CD4-positive, alpha-beta memory T cell (primary cell): ENCODE results near the gene LSM10. TPM values are rescaled to one million over a fixed set of nuclear protein-coding genes. Genes with fewer than 3 reads are reported as not detected.
A peak's percentile ranks its signal among the peaks of the same experiment; 100 is the strongest.

ENCODE experiments used
- CTCF ChIA-PET: fragments of 350-600 bp; sonication (Branson Sonifier 250); formaldehyde crosslinking; loops from one replicate; lab custom pipeline; 2021; ENCODE audit warnings: inconsistent platforms; ENCODE audit not compliant: partially characterized antibody; lab: Charles Lee
- POLR2A ChIA-PET: fragments of 350-600 bp; sonication (Branson Sonifier 250); formaldehyde crosslinking; loops from one replicate; lab custom pipeline; 2021; ENCODE audit not compliant: partially characterized antibody; lab: Charles Lee
- DNase-seq, 5 donors: peaks; one replicate each; pipeline versions ENCODE4 v3.0.0 to v3.0.0-alpha.2; 2020 to 2022; ENCODE audit warnings: mixed read lengths in 1 of 5
- H3K27ac ChIP-seq: one replicate; pipeline ENCODE4 v1.7.0; 2013; ENCODE audit warnings: low read depth, low read length
- H3K27me3 ChIP-seq: 2 replicates; pipeline ENCODE4 v1.7.0; 2013; ENCODE audit warnings: mild to moderate bottlenecking, low read length, moderate library complexity; ENCODE audit not compliant: insufficient read depth
- H3K36me3 ChIP-seq: 2 replicates; pipeline ENCODE4 v1.7.0; 2013; ENCODE audit warnings: mild to moderate bottlenecking, low read length, moderate library complexity; ENCODE audit not compliant: insufficient read depth
- H3K4me1 ChIP-seq: 2 replicates; pipeline ENCODE4 v1.7.0; 2013; ENCODE audit warnings: mild to moderate bottlenecking, low read length, moderate library complexity; ENCODE audit not compliant: insufficient read depth
- H3K4me3 ChIP-seq, 2 donors: one replicate each; pipeline ENCODE4 v1.7.0; 2013; ENCODE audit warnings: low read length in 2 of 2, mild to moderate bottlenecking in 1 of 2
- H3K9me3 ChIP-seq, 2 donors: one replicate each; pipeline ENCODE4 v1.7.0; 2013; ENCODE audit warnings: low read length in 2 of 2, control low read depth in 1 of 2; ENCODE audit not compliant: control insufficient read depth in 1 of 2
- H3K27ac Mint-ChIP-seq, 7 donors: one replicate each; pipeline ENCODE4 v1.8.0; 2020 to 2021; ENCODE audit warnings: mixed read lengths in 7 of 7, mild to moderate bottlenecking in 6 of 7, inconsistent platforms in 3 of 7, moderate library complexity in 3 of 7
- H3K27me3 Mint-ChIP-seq, 2 donors: one replicate each; pipeline ENCODE4 v1.8.0; 2020 to 2021; ENCODE audit warnings: mixed read lengths in 2 of 2
- H3K36me3 Mint-ChIP-seq, 2 donors: one replicate each; pipeline ENCODE4 v1.8.0; 2020 to 2021; ENCODE audit warnings: mixed read lengths in 2 of 2, inconsistent platforms in 1 of 2, mild to moderate bottlenecking in 1 of 2
- H3K4me1 Mint-ChIP-seq, 4 donors: one replicate each; pipeline ENCODE4 v1.8.0; 2020 to 2021; ENCODE audit warnings: mixed read lengths in 4 of 4, mild to moderate bottlenecking in 1 of 4
- H3K4me3 Mint-ChIP-seq, 8 donors: one replicate each; pipeline ENCODE4 v1.8.0; 2020 to 2021; ENCODE audit warnings: mixed read lengths in 8 of 8, mild to moderate bottlenecking in 7 of 8, moderate library complexity in 6 of 8, inconsistent platforms in 3 of 8
- H3K9me3 Mint-ChIP-seq, 8 donors: one replicate each; pipeline ENCODE4 v1.8.0; 2020 to 2021; ENCODE audit warnings: mixed read lengths in 8 of 8, mild to moderate bottlenecking in 5 of 8, inconsistent platforms in 3 of 8, moderate library complexity in 1 of 8
- intact Hi-C: fragments of 100-400 bp; cut with micrococcal nuclease; formaldehyde crosslinking; loops from one replicate; pipeline ENCODE4 v1.15.1; 2023
- polyA plus RNA-seq, 2 donors: library from polyadenylated mRNA; unstranded; fragments of 300-500 nt; fragmentation: Illumina TruSeq; gene quantifications; one replicate each; pipeline ENCODE4 v1.2.3, GENCODE V29; 2021
- total RNA-seq, 2 experiments: library from RNA; stranded (reverse); gene quantifications; one replicate each; pipeline ENCODE4 v1.2.3, GENCODE V29; 2021

The LSM10 gene
- total and polyA plus RNA-seq, 4 experiments from 2014 or later, result 51.0 to 187 (median 82.4) TPM

- no peak overlapping the region for H3K4me3 ChIP-seq
- DNase-seq, result no peak
- H3K4me3 Mint-ChIP-seq, result peak overlapping the region in 5 of 8 donors; percentile 2 to 70 (median 53)
- peak overlapping the region; percentile 81 to 96 (median 92) for H3K27ac Mint-ChIP-seq
- H3K27me3 ChIP-seq, result no peaks in the 10 kb centered on the region
- peaks cover 44 to 67% of the 10 kb centered on the region in 2 donors for H3K36me3 Mint-ChIP-seq
- peaks cover 12% of the 10 kb centered on the region for H3K4me1 ChIP-seq
- ChIA-PET POLR2A (interaction anchor here (0.8 to 3.2 kb wide), 4 partner anchors 8 to 39 kb away, joined by 3 to 22 read pairs (median 4); partner anchors contain the start of gene LSM10), CTCF (interaction anchor here (1.3 to 15.0 kb wide), 5 partner anchors 9 to 25 kb away, joined by 3 to 107 read pairs (median 6); no protein-coding TSS in a partner anchor)
- H3K9me3 Mint-ChIP-seq, result no peaks in the 10 kb centered on the region
- intact Hi-C loops, result no loop called here
- no peaks in the 10 kb centered on the region for H3K9me3 ChIP-seq
- H3K4me1 Mint-ChIP-seq, result peaks cover 6 to 39% (median 10%) of the 10 kb centered on the region in 4 donors
- peaks cover 47% of the 10 kb centered on the region for H3K36me3 ChIP-seq
- peak overlapping the region; percentile 25 for H3K27ac ChIP-seq
- no peaks in the 10 kb centered on the region for H3K27me3 Mint-ChIP-seq
Observed at GRCh38 chr1:36359383-36359782, 38.3 kb downstream of the LSM10 start.

GRCh38 chr1:36358514-36359084, 39.1 kb downstream of the LSM10 start:
- Mint-ChIP-seq H3K4me3 (no peak overlapping the region), H3K27me3 (no peaks in the 10 kb centered on the region), H3K9me3 (no peaks in the 10 kb centered on the region), H3K36me3 (peaks cover 47 to 74% of the 10 kb centered on the region in 2 donors), H3K27ac (peak overlapping the region in 4 of 7 donors; percentile 29 to 42 (median 38)), H3K4me1 (peaks cover 6 to 40% (median 11%) of the 10 kb centered on the region in 4 donors)
- H3K27ac ChIP-seq, result no peak overlapping the region
- H3K36me3 ChIP-seq, result peaks cover 53% of the 10 kb centered on the region
- POLR2A ChIA-PET, result interaction anchor here (0.7 to 3.2 kb wide), 2 partner anchors 10 to 15 kb away, joined by 3 to 22 read pairs; no protein-coding TSS in a partner anchor
- intact Hi-C loops, result no loop called here
- peaks cover 12% of the 10 kb centered on the region for H3K4me1 ChIP-seq
- H3K4me3 ChIP-seq, result no peak overlapping the region
- no peaks in the 10 kb centered on the region for H3K27me3 ChIP-seq
- CTCF ChIA-PET, result interaction anchor here (1.3 to 15.0 kb wide), 3 partner anchors 10 to 26 kb away, joined by 3 to 107 read pairs (median 22); no protein-coding TSS in a partner anchor
- DNase-seq, result no peak
- H3K9me3 ChIP-seq, result no peaks in the 10 kb centered on the region

- Mint-ChIP-seq H3K36me3 (peaks cover 32 to 73% of the 10 kb centered on the region in 2 donors), H3K4me3 (no peak overlapping the region), H3K9me3 (no peaks in the 10 kb centered on the region), H3K27me3 (no peaks in the 10 kb centered on the region), H3K4me1 (peaks cover 13 to 53% (median 27%) of the 10 kb centered on the region in 4 donors), H3K27ac (peak overlapping the region in 1 of 7 donors; percentile 80)
- Histone ChIP-seq H3K9me3 (no peaks in the 10 kb centered on the region), H3K4me1 (peaks cover 26% of the 10 kb centered on the region), H3K27me3 (no peaks in the 10 kb centered on the region), H3K27ac (no peak overlapping the region), H3K4me3 (no peak overlapping the region), H3K36me3 (peaks cover 45% of the 10 kb centered on the region)
- ChIA-PET POLR2A (interaction anchor here (1.0 to 8.7 kb wide), 2 partner anchors 10 to 11 kb away, joined by 3 to 73 read pairs; no protein-coding TSS in a partner anchor), CTCF (interaction anchor here (1.1 to 15.0 kb wide), 4 partner anchors 13 to 66 kb away, joined by 3 to 107 read pairs (median 8); no protein-coding TSS in a partner anchor)
- no peak for DNase-seq
- intact Hi-C loops, result no loop called here
Observed at GRCh38 chr1:36355811-36356210, 41.9 kb downstream of the LSM10 start.

- no peak overlapping the region for H3K27ac ChIP-seq
- Mint-ChIP-seq H3K36me3 (peaks cover 26 to 70% of the 10 kb centered on the region in 2 donors), H3K27ac (peak overlapping the region in 2 of 7 donors; percentile 6 to 36), H3K27me3 (no peaks in the 10 kb centered on the region), H3K4me3 (no peak overlapping the region), H3K9me3 (no peaks in the 10 kb centered on the region), H3K4me1 (peaks cover 10 to 51% (median 25%) of the 10 kb centered on the region in 4 donors)
- H3K9me3 ChIP-seq, result no peaks in the 10 kb centered on the region
- no peak for DNase-seq
- H3K4me3 ChIP-seq, result no peak overlapping the region
- ChIA-PET CTCF (interaction anchor here (1.3 to 15.0 kb wide), 2 partner anchors 11 to 14 kb away, joined by 4 to 107 read pairs; no protein-coding TSS in a partner anchor), POLR2A (interaction anchor here (0.9 to 8.7 kb wide), 2 partner anchors 12 to 30 kb away, joined by 3 to 73 read pairs; no protein-coding TSS in a partner anchor)
- no peaks in the 10 kb centered on the region for H3K27me3 ChIP-seq
- peaks cover 45% of the 10 kb centered on the region for H3K36me3 ChIP-seq
- intact Hi-C loops, result no loop called here
- peaks cover 28% of the 10 kb centered on the region for H3K4me1 ChIP-seq
Observed at GRCh38 chr1:36354486-36354885, 43.2 kb downstream of the LSM10 start.

- peaks cover 48% of the 10 kb centered on the region for H3K36me3 ChIP-seq
- H3K4me1 Mint-ChIP-seq, result peaks cover 10 to 39% (median 22%) of the 10 kb centered on the region in 4 donors
- no peaks in the 10 kb centered on the region for H3K27me3 ChIP-seq
- ChIA-PET POLR2A (interaction anchor here (8.7 kb wide), 1 partner anchor 14 kb away, joined by 73 read pairs; no protein-coding TSS in a partner anchor), CTCF (interaction anchor here (1.2 to 15.0 kb wide), 2 partner anchors 11 to 15 kb away, joined by 3 to 107 read pairs; no protein-coding TSS in a partner anchor)
- H3K4me1 ChIP-seq, result peaks cover 24% of the 10 kb centered on the region
- H3K27me3 Mint-ChIP-seq, result no peaks in the 10 kb centered on the region
- DNase-seq, result no peak
- peaks cover 22 to 64% of the 10 kb centered on the region in 2 donors for H3K36me3 Mint-ChIP-seq
- intact Hi-C loops, result no loop called here
- H3K27ac ChIP-seq, result no peak overlapping the region
- peak overlapping the region in 2 of 7 donors; percentile 57 for H3K27ac Mint-ChIP-seq
- H3K9me3 ChIP-seq, result no peaks in the 10 kb centered on the region
- no peaks in the 10 kb centered on the region for H3K9me3 Mint-ChIP-seq
- no peak overlapping the region for H3K4me3 ChIP-seq
- H3K4me3 Mint-ChIP-seq, result no peak overlapping the region
Observed at GRCh38 chr1:36352910-36353878, 44.5 kb downstream of the LSM10 start.

GRCh38 chr1:36352125-36352909, 45.4 kb downstream of the LSM10 start:
- peaks cover 24 to 66% of the 10 kb centered on the region in 2 donors for H3K36me3 Mint-ChIP-seq
- intact Hi-C loops, result no loop called here

More at GRCh38 chr1:36352125-36352909, 45.4 kb downstream of the LSM10 start:
- no peaks in the 10 kb centered on the region for H3K27me3 ChIP-seq
- H3K9me3 Mint-ChIP-seq, result no peaks in the 10 kb centered on the region
- H3K36me3 ChIP-seq, result peaks cover 49% of the 10 kb centered on the region
- no peak overlapping the region for H3K4me3 ChIP-seq
- no peak for DNase-seq
- H3K27ac ChIP-seq, result no peak overlapping the region
- no peaks in the 10 kb centered on the region for H3K9me3 ChIP-seq
- H3K27me3 Mint-ChIP-seq, result no peaks in the 10 kb centered on the region
- peaks cover 10 to 36% (median 22%) of the 10 kb centered on the region in 4 donors for H3K4me1 Mint-ChIP-seq
- H3K27ac Mint-ChIP-seq, result peak overlapping the region; percentile 24 to 64 (median 57)
- POLR2A ChIA-PET, result interaction anchor here (1.9 to 8.7 kb wide), 2 partner anchors 15 to 34 kb away, joined by 13 to 73 read pairs; partner anchors contain the start of gene STK40
- peaks cover 24% of the 10 kb centered on the region for H3K4me1 ChIP-seq
- H3K4me3 Mint-ChIP-seq, result peak overlapping the region in 2 of 8 donors; percentile 17 to 31
- CTCF ChIA-PET, result interaction anchor here (1.2 to 15.0 kb wide), 2 partner anchors 10 to 16 kb away, joined by 3 to 107 read pairs; no protein-coding TSS in a partner anchor
